ENCODE results near the gene TRUB2.

Gene TRUB2, protein sequence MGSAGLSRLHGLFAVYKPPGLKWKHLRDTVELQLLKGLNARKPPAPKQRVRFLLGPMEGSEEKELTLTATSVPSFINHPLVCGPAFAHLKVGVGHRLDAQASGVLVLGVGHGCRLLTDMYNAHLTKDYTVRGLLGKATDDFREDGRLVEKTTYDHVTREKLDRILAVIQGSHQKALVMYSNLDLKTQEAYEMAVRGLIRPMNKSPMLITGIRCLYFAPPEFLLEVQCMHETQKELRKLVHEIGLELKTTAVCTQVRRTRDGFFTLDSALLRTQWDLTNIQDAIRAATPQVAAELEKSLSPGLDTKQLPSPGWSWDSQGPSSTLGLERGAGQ

DNA sequence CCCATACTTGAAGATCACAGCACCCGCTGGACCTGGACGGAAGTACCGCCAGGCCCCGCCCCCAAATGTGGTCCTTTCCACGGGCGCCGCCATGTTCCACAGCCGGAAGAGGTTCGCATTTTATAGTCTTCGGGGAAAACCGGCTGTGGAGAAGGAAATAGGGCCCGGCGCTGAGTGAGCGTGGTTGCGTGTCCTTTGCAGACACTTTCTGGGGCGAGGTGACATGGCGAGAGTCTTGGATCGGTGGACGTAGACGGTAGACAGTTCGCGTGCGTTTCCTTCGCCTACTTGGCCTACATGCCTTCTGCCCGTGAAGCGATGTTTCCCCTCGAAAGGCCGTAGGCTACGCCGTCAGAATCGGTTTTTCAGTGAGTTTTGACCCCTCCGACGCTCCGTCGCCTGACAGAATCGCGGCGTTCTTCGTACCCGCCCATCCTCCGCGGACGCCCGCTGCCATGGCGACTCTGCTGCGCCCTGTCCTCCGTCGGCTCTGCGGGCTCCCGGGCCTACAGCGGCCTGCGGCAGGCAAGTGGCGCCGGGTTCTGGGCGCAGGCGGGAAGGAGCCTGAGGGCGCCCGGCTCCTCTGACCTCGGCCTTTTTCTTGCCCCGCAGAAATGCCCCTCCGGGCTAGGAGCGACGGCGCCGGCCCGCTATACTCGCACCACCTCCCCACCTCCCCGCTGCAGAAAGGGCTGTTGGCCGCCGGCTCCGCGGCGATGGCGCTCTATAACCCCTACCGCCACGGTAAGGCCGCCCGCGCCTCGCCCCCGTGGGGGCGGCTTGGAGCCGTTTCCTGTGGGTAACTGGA is at the start of gene TRUB2, which contains the start of gene COQ4:
Gene TRUB2 (minus strand): TSS at position 44 of the 808 bp plus-strand sequence. CDS start 39 bp downstream, at position 5.
Gene COQ4 (plus strand): TSS at position 436 of the 808 bp plus-strand sequence. CDS start 20 bp downstream, at position 456.
- peak; percentile 87 for DNase-seq (ENCODE audit: low read depth)

DNA sequence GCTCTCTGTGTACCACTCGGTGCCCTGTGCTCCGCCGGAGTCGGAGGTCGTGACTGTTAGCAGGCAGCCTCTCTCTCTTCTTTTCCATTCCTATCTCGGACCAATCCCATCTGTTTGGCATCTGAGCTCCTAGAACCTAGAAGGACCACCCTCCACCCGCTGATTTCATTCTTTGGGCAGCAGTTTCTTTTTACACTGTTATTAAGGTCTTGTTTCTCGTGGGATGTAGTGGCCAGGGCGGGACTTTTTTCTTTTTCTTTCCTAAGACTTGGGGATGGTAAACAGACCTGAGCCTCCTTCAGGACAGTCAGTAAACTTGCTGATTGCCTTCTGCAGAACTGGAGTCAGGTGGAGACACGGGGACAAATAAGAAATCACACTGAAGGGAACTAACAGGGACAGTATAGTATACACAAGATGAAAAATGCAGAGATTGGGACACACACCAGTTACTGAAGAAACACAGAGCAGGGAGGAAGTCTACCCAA is 49.4 kb upstream of the TRUB2 start:
- DNase-seq (ENCODE audit: low read depth): no peak

DNA sequence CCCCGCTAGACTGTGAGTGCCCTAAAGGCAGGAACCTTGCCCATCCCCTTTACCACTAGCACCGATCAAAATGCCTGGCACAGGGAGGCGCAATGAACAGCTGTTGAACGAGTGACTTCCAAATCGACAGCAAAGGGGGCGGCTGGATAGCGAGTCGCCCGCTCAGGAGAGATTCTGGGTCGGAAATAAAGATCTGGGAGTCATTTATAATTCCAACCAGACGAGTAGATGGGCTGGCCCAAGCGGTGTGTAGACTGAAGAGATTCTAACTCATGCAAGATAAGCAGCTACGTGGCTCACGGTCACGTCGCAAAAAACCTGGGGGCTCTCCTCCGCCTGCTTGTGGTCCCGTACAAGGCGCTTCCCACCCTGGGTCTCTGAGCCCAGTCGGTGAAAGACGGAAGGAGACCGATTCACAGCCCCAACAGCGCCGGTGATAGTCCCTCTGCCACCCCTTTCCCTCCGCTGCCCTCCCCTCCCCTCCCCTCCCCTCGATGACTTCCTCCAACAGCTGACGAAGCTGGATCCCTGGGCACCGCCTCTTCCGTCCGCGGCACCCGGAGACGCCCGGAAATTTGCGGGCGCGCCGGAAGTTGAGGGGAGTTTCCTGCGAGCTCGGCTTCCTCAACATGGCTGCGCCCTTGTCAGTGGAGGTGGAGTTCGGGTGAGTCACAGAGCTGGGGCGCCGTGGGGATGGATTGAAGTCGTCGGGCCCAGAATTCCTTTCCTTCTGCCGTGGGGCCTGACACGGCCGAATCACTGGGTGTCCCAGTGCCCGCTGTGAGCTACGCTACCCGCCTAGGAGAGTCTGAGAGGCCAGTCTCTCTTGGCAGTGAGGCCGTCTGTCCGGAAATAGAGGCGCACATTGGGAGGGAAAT is 48.7 kb upstream of the TRUB2 start, which contains the start of gene URM1:
Gene URM1 (plus strand): TSS at position 623 of the 878 bp plus-strand sequence. CDS start 7 bp downstream, at position 630.
- DNase-seq (ENCODE audit: low read depth): peak; percentile 96

GRCh38 chr9:128370367-128370751 is 48.1 kb upstream of the TRUB2 start:
- no peak for DNase-seq (ENCODE audit: low read depth)

GRCh38 chr9:128369024-128369706 is 46.9 kb upstream of the TRUB2 start:
- no peak for DNase-seq (ENCODE audit: low read depth)

- no peak for DNase-seq (ENCODE audit: low read depth)
Observed at GRCh38 chr9:128365525-128365924, 43.3 kb upstream of the TRUB2 start.

DNA sequence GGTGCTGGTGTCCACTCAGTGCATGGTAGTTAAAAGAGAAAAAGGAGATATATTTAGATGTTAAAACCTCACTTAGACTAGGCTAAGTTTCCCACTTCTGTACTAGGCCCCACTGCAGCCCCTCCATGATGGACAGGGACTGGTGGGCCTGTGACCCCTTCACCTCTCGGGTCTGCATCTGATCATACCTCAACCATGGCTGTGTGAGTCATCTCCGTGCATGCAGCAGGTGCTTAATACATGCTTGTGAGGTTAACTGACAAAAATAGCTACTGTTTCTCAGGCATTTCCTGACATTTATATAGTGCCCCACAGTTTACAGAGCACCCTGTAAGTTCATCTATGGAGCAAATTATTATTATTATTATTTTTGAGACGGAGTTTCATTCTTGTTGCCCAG is 40.5 kb upstream of the TRUB2 start:
- no peak for DNase-seq (ENCODE audit: low read depth)

- peak; percentile 30 for DNase-seq (ENCODE audit: low read depth)
Observed at GRCh38 chr9:128361986-128362646, 39.9 kb upstream of the TRUB2 start.

DNA sequence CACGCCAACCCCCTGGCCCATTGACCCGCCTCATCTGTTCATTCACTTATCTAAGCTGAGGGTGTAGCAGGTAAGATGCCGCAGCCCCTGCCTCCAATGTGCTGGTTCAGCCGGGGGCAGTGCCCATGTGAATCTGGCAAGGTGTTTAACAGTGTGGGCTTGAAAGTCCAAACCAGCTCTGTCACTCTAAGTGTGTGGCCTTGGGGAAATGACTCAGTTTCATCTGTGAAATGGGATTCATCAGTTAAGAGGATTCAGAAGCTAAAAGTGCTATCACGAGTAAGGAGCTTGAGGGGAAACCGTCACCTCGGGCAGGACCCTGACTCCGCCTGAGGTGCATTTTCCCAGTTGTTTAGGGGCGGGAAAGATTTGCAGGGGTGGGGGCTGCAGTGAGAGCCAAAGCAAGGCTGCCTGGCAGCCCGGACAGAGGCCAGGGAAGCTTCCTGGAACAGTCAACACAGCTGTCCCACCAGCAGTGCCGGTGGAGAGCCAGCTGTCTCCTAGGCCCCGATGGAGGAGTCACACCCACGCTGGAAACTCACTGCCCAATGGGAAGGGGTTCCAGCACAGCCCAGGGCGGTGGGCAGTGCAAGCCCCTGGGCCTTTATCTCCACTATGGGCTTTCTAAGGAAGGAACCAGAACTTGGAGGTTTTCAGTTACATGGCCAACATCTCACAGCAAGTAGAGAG is 39.2 kb upstream of the TRUB2 start:
- DNase-seq (ENCODE audit: low read depth): no peak

DNA sequence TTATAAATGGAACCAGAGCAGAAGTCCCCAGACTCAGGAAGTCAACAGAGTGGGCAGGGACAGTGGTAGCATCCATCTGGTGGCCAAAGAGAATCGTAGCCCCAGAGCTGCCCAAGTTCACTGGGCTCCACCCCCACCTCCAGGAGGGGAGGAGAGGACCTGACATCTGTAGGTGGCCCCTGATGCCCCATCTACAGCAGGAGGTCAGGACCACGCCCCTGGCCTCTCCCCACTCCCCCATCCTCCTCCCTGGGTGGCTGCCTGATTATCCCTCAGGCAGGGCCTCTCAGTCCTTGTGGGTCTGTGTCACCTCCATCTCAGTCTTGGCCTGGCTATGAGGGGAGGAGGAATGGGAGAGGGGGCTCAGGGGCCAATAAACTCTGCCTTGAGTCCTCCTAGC is 38.6 kb upstream of the TRUB2 start:
- no peak for DNase-seq (ENCODE audit: low read depth)

DNA sequence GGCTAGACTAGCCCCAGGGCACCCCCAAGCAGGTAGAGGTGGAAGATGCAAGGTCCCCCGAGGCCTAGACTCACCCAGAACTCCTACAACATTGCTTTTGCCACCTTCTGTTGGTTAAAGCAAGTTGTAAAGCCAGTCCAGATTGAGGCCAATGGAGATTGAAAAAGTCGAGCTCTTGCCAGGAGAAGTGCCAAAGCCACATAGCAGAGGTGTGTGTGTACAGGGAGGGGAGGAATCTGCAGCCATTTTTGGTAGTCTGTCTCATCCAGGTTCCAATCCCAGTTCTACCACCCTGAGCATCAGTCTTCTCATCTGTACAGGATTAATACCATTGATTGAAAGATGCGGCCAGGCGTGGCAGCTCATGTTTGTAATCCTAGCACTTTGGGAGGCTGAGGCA is 36.6 kb upstream of the TRUB2 start:
- no peak for DNase-seq (ENCODE audit: low read depth)

DNA sequence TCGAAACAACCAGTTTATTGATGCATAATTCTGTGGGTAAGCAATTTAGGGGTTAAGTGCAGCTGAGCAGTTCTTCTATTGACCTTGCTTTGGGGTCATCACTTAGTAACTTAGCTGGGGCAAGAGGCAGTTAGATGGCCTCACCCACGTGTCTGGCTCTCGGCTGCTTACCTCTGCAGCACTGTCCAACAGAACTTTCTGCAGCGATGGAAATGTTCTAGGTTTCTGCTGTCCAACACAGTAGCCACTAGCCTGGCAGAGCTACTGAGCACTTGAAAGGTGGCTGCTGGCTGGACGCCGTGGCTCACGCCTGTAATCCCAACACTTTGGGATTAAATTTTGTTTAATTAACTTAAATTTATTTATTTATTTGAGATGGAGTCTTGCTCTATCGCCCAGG is 35.8 kb upstream of the TRUB2 start:
- no peak for DNase-seq (ENCODE audit: low read depth)

GRCh38 chr9:128355451-128355850 is 33.2 kb upstream of the TRUB2 start:
- no peak for DNase-seq (ENCODE audit: low read depth)

- no peak for DNase-seq (ENCODE audit: low read depth)
Observed at GRCh38 chr9:128349772-128350171, 27.5 kb upstream of the TRUB2 start.

- no peak for DNase-seq (ENCODE audit: low read depth)
Observed at GRCh38 chr9:128349125-128349524, 26.9 kb upstream of the TRUB2 start.

GRCh38 chr9:128344931-128345605 is 22.8 kb upstream of the TRUB2 start:
- no peak for DNase-seq (ENCODE audit: low read depth)

- no peak for DNase-seq (ENCODE audit: low read depth)
Observed at GRCh38 chr9:128343855-128344254, 21.6 kb upstream of the TRUB2 start.

GRCh38 chr9:128342971-128343680 is 20.9 kb upstream of the TRUB2 start:
- DNase-seq (ENCODE audit: low read depth): no peak

GRCh38 chr9:128341435-128341849 is 19.2 kb upstream of the TRUB2 start:
- peak; percentile 46 for DNase-seq (ENCODE audit: low read depth)
